ENCODE measurements around the gene BUD23. TPM values are rescaled to one million over a fixed set of nuclear protein-coding genes. Genes with fewer than 3 reads are reported as not detected.

BUD23 gene
- total and polyA plus RNA-seq, 2 experiments from 2014 or later = 36.2 to 98.5 TPM

DNA sequence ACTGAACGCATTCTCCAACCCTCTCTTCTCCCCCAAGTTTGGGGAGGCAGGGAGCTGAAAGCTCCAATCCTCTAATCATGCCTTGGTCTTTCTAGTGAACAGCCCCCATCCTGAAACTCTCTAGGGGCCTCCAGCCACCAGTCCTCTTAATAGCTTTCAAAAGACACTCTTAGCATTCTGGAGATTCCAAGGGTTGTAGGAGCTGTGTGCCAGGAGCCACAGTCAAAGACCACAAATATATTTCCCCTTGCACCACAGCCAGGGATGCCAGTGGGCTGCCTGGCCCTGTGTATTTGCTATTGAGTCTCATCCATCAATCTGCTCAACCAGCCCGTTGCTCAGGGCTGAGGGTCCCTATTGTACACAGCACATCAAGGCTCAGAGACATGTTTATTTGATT is 40.6 kb upstream of the BUD23 start:
- 61 to 66% methylated on average over 2 of the region's 2 CpGs for WGBS, 2 experiments (ENCODE audit: low coverage in 1 of 2, low lambda C conversion rate in 2 of 2, missing lambda C conversion rate in 2 of 2)
- DNase-seq = no peak

DNA sequence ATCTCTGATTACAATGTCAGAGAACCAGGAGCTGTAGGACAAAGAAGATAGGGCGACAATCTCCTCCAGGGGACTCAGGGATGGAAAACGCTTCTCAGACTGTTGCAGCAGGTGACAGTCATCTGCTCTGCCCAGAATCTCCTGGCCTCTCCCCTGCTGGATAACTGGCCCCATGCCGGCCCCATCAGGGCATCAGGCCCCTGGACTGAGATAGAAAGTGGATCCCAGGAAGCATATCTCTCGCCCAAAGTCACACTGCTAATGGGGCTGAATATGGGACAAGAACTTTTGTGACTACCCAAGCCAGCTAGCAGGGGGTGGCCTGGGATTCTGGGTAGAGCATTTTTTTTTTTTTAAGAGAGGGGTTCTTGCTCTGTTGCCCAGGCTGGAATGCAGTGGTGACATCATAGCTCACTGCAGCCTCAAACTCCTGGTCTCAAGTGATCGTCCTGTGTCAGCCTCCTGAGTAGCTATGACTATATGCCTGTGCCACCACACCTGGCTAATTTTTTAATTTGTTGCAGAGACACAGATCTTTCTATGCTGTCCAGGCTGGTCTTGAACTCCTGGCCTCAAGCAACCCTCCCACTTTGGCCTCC is 38.6 kb upstream of the BUD23 start:
- no peak overlapping the region for H3K4me2 ChIP-seq (ENCODE audit: unreplicated experiment)
- 45 to 49% methylated on average over 5 of the region's 5 CpGs for whole genome bisulfite sequencing, 2 experiments (ENCODE audit: low coverage in 1 of 2, low lambda C conversion rate in 2 of 2, missing lambda C conversion rate in 2 of 2)
- H3K9me3 ChIP-seq (ENCODE audit: low read depth) = no peaks in the 10 kb centered on the region
- no peaks in the 10 kb centered on the region for H3F3A ChIP-seq (ENCODE audit: insufficient read depth)
- H4K20me1 ChIP-seq (ENCODE audit: insufficient read depth) = no peaks in the 10 kb centered on the region
- no peaks in the 10 kb centered on the region for H3K36me3 ChIP-seq (ENCODE audit: low read depth)
- no peak overlapping the region for H2AFZ ChIP-seq
- TF ChIP-seq EZH2 (IDR thresholded peaks at IDR 0.05; ENCODE audit: insufficient read depth, poor library complexity, severe bottlenecking) = no peak
- TF ChIP-seq EZH2phosphoT487 (IDR thresholded peaks at IDR 0.05; ENCODE audit: insufficient read depth, low read depth) = no peak
- in situ Hi-C loops (cut with MboI) = no loop called here
- H3K79me2 ChIP-seq (ENCODE audit: insufficient read depth) = no peaks in the 10 kb centered on the region
- DNase-seq = no peak
- no peaks in the 10 kb centered on the region for H3K9me2 ChIP-seq (ENCODE audit: insufficient read depth)
- H3K27ac ChIP-seq = no peak overlapping the region
- H3K4me1 ChIP-seq (ENCODE audit: insufficient read depth) = no peaks in the 10 kb centered on the region
- H3K9ac ChIP-seq = no peak overlapping the region
- H3K27me3 ChIP-seq (replicated peaks; ENCODE audit: insufficient read depth) = peaks cover 38% of the 10 kb centered on the region
- no peak overlapping the region for H3K4me3 ChIP-seq

More for the DNA sequence above, 40.6 kb upstream of the BUD23 start:
- H3K4me3 ChIP-seq = no peak overlapping the region
- in situ Hi-C loops (cut with MboI) = no loop called here
- no peaks in the 10 kb centered on the region for H3K79me2 ChIP-seq (ENCODE audit: insufficient read depth)
- H3K27ac ChIP-seq = no peak overlapping the region
- H3K9me3 ChIP-seq (ENCODE audit: low read depth) = no peaks in the 10 kb centered on the region
- no peaks in the 10 kb centered on the region for H3K9me2 ChIP-seq (ENCODE audit: insufficient read depth)
- H3F3A ChIP-seq (ENCODE audit: insufficient read depth) = no peaks in the 10 kb centered on the region
- H3K4me1 ChIP-seq (ENCODE audit: insufficient read depth) = no peaks in the 10 kb centered on the region
- no peak for TF ChIP-seq EZH2 (IDR thresholded peaks at IDR 0.05; ENCODE audit: insufficient read depth, poor library complexity, severe bottlenecking)
- TF ChIP-seq EZH2phosphoT487 (IDR thresholded peaks at IDR 0.05; ENCODE audit: insufficient read depth, low read depth) = no peak
- H3K36me3 ChIP-seq (ENCODE audit: low read depth) = no peaks in the 10 kb centered on the region
- no peak overlapping the region for H2AFZ ChIP-seq
- no peaks in the 10 kb centered on the region for H4K20me1 ChIP-seq (ENCODE audit: insufficient read depth)
- H3K9ac ChIP-seq = no peak overlapping the region
- no peak overlapping the region for H3K4me2 ChIP-seq (ENCODE audit: unreplicated experiment)
- peaks cover 31% of the 10 kb centered on the region for H3K27me3 ChIP-seq (replicated peaks; ENCODE audit: insufficient read depth)

DNA sequence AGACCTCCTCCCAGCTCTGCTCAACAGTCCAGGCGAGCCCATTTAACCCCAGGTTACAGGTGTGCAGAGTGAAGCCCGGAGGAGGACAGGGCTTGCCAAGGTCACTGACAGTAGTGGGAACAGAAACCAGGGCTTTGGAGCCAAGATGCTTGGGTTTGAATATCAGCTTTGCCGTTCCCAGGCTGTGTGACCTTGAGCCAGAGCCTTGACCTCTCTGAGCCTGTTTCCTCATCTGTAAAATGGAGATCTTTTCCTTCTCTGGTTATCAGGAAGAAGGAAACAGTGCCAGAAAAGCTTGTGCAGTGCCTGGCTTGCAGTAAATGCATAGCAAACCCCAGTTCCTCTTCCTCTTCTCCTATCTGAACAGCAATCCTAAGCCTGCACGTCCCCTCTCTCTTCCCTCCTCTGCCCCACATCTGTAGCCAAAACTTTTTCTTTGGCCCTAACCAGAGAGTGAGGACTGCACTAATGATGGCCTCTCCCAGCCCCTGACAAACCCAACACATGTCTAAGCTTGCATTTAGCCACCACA is 37.7 kb upstream of the BUD23 start:
- H3K27me3 ChIP-seq (replicated peaks; ENCODE audit: insufficient read depth) = peaks cover 38% of the 10 kb centered on the region
- no peak overlapping the region for H3K4me2 ChIP-seq (ENCODE audit: unreplicated experiment)
- no peaks in the 10 kb centered on the region for H3K36me3 ChIP-seq (ENCODE audit: low read depth)
- no peaks in the 10 kb centered on the region for H3K4me1 ChIP-seq (ENCODE audit: insufficient read depth)
- H3K9me3 ChIP-seq (ENCODE audit: low read depth) = no peaks in the 10 kb centered on the region
- no peak overlapping the region for H3K27ac ChIP-seq
- no peak overlapping the region for H2AFZ ChIP-seq
- DNase-seq = no peak
- no peaks in the 10 kb centered on the region for H3K9me2 ChIP-seq (ENCODE audit: insufficient read depth)
- H3K9ac ChIP-seq = no peak overlapping the region
- H3K79me2 ChIP-seq (ENCODE audit: insufficient read depth) = no peaks in the 10 kb centered on the region
- no peak overlapping the region for H3K4me3 ChIP-seq
- 70 to 79% methylated on average over 4 of the region's 4 CpGs for WGBS, 2 experiments (ENCODE audit: low coverage in 1 of 2, low lambda C conversion rate in 2 of 2, missing lambda C conversion rate in 2 of 2)
- no peaks in the 10 kb centered on the region for H4K20me1 ChIP-seq (ENCODE audit: insufficient read depth)
- TF ChIP-seq EZH2phosphoT487 (IDR thresholded peaks at IDR 0.05; ENCODE audit: insufficient read depth, low read depth) (no peak), EZH2 (IDR thresholded peaks at IDR 0.05; ENCODE audit: insufficient read depth, poor library complexity, severe bottlenecking) (no peak)
- in situ Hi-C loops (cut with MboI) = no loop called here
- H3F3A ChIP-seq (ENCODE audit: insufficient read depth) = no peaks in the 10 kb centered on the region

DNA sequence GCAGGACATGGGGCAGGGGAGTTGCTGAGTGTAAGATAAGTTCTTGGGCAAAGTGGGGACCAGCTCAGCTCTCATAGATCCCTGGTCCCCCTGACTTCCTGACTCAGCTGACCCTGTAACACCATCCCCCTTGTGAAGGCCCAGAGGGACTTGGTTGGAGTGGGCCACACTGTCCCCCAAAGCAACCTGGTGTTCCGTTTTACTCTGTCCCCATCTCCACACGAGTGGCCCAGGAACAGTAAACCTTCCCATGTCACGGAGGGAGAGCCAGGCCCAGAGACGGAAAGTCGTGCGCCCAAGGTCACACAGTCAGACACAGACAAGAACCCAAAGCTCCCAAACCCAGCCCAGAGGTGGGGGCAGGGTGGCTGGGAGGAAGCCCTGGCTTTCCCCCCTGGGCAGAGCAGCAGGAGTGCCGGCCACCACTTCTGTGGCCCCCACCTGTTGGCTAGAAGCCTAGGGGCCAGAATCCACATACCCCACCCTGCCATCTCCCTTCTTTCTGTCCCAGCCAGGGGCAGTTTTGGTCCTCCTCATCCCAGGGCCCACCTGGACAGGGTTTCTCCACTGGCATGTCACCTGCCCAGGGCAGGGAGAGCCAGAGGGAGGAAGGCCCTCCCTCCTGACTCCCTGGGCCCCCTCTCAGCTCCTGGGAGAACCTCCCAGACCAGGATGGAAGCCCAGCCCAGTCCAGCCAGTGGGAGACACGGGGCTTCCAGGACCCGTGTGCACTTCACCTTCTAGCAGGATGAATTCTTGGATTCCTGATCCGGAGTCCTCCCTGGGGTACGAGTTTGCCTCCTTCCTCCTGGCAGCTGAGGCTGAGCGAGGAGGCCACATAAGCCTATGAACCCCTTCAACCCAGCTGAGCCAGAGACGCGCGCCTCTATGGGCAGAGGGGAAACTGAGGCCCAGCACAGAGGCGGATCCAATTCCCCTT is 36.3 kb upstream of the BUD23 start:
- peaks cover 38% of the 10 kb centered on the region for H3K27me3 ChIP-seq (replicated peaks; ENCODE audit: insufficient read depth)
- no peaks in the 10 kb centered on the region for H3K9me2 ChIP-seq (ENCODE audit: insufficient read depth)
- DNase-seq = no peak
- H3K9ac ChIP-seq = no peak overlapping the region
- no peak overlapping the region for H2AFZ ChIP-seq
- H4K20me1 ChIP-seq (ENCODE audit: insufficient read depth) = no peaks in the 10 kb centered on the region
- in situ Hi-C loops (cut with MboI) = no loop called here
- WGBS, 2 experiments (ENCODE audit: low coverage in 1 of 2, low lambda C conversion rate in 2 of 2, missing lambda C conversion rate in 2 of 2) = 32 to 37% methylated on average over 15 to 16 of the region's 16 CpGs
- H3K36me3 ChIP-seq (ENCODE audit: low read depth) = no peaks in the 10 kb centered on the region
- no peak overlapping the region for H3K4me2 ChIP-seq (ENCODE audit: unreplicated experiment)
- H3K79me2 ChIP-seq (ENCODE audit: insufficient read depth) = no peaks in the 10 kb centered on the region
- H3K4me1 ChIP-seq (ENCODE audit: insufficient read depth) = no peaks in the 10 kb centered on the region
- no peaks in the 10 kb centered on the region for H3K9me3 ChIP-seq (ENCODE audit: low read depth)
- no peaks in the 10 kb centered on the region for H3F3A ChIP-seq (ENCODE audit: insufficient read depth)
- no peak overlapping the region for H3K27ac ChIP-seq
- TF ChIP-seq EZH2phosphoT487 (IDR thresholded peaks at IDR 0.05; ENCODE audit: insufficient read depth, low read depth) (no peak), EZH2 (IDR thresholded peaks at IDR 0.05; ENCODE audit: insufficient read depth, poor library complexity, severe bottlenecking) (no peak)
- H3K4me3 ChIP-seq = no peak overlapping the region

All from GM23248 (cell line).